OCI-LY7 (cell line): Measurements from ENCODE around the gene MAPK11. TPM values are rescaled to one million over a fixed set of nuclear protein-coding genes. Genes with fewer than 3 reads are reported as not detected.

ENCODE experiments used
- BruUV-seq: library from RNA; stranded (reverse); fragments of 400-500 nt; replicated peaks from 2 replicates; lab custom pipeline; 2021; lab: Mats Ljungman, UMichigan
- CTCF ChIA-PET: fragments of 300-600 bp; sonication (Branson Sonifier 250); formaldehyde crosslinking; loops from one replicate; lab custom pipeline; 2022; ENCODE audit warnings: antibody characterized with exemption; ENCODE audit not compliant: unreplicated experiment; lab: Charles Lee
- POLR2A ChIA-PET: fragments of 300-600 bp; sonication (Branson Sonifier 250); formaldehyde crosslinking; loops from one replicate; lab custom pipeline; 2022; ENCODE audit warnings: antibody characterized with exemption; lab: Charles Lee
- DNase-seq: peaks from one replicate; pipeline ENCODE4 v3.0.0-alpha.2; 2015; ENCODE audit warnings: low spot score
- H2AFZ ChIP-seq: fragments of 200-600 bp; sonication (generic), shearing (Covaris generic); 2 replicates; pipeline ENCODE4 v1.6.1; 2014; ENCODE audit warnings: mild to moderate bottlenecking, antibody characterized with exemption, low read length, moderate library complexity
- H3K27ac ChIP-seq: fragments of 200-600 bp; sonication (generic); 2 replicates; pipeline ENCODE4 v1.5.1; 2014; ENCODE audit warnings: mixed run types, low read depth, mild to moderate bottlenecking, moderate library complexity, low read length, inconsistent platforms; ENCODE audit not compliant: poor library complexity, severe bottlenecking
- H3K36me3 ChIP-seq: fragments of 200-600 bp; sonication (generic); 2 replicates; pipeline ENCODE4 v1.6.1; 2014; ENCODE audit warnings: mild to moderate bottlenecking, antibody characterized with exemption, low read length, moderate library complexity, mixed read lengths; ENCODE audit not compliant: insufficient read depth
- H3K4me1 ChIP-seq: fragments of 200-600 bp; sonication (generic); 2 replicates; pipeline ENCODE4 v1.5.1; 2014; ENCODE audit warnings: mild to moderate bottlenecking, low read length; ENCODE audit not compliant: insufficient read depth, poor library complexity, severe bottlenecking
- H3K4me2 ChIP-seq: fragments of 200-600 bp; sonication (generic); 2 replicates; pipeline ENCODE4 v1.6.1; 2014; ENCODE audit warnings: mild to moderate bottlenecking, low read length
- H3K4me3 ChIP-seq: fragments of 200-600 bp; sonication (generic); 2 replicates; pipeline ENCODE4 v1.5.1; 2014; ENCODE audit warnings: mild to moderate bottlenecking, low read depth, low read length; ENCODE audit not compliant: poor library complexity, severe bottlenecking
- H3K79me2 ChIP-seq: fragments of 200-600 bp; sonication (generic); 2 replicates; pipeline ENCODE4 v1.6.1; 2016; ENCODE audit warnings: low read depth, mild to moderate bottlenecking, low read length, moderate library complexity, mixed read lengths; ENCODE audit not compliant: insufficient read depth
- H3K9me2 ChIP-seq: fragments of 200-600 bp; sonication (generic); 2 replicates; pipeline ENCODE4 v1.6.1; 2016; ENCODE audit warnings: mild to moderate bottlenecking, low read length, mixed read lengths; ENCODE audit not compliant: insufficient read depth
- H3K9me3 ChIP-seq: fragments of 200-600 bp; sonication (generic); 2 replicates; pipeline ENCODE4 v1.6.1; 2014; ENCODE audit warnings: mild to moderate bottlenecking, mixed run types, low read length, mixed read lengths
- H4K20me1 ChIP-seq: fragments of 200-600 bp; sonication (generic); 2 replicates; pipeline ENCODE4 v1.6.1; 2014; ENCODE audit warnings: mild to moderate bottlenecking, antibody characterized with exemption, low read length, moderate library complexity, mixed read lengths; ENCODE audit not compliant: insufficient read depth
- CTCF ChIP-seq: fragments of 200-600 bp; sonication (generic); conservative IDR thresholded peaks from 2 replicates; pipeline ENCODE4 v1.5.1; 2014; ENCODE audit warnings: mild to moderate bottlenecking, antibody characterized with exemption, low read length, moderate library complexity, mixed read lengths
- EZH2phosphoT487 ChIP-seq: fragments of 200-600 bp; sonication (generic); IDR thresholded peaks from 2 replicates; pipeline ENCODE4 v1.6.1; 2018; ENCODE audit warnings: low read depth, borderline replicate concordance, mild to moderate bottlenecking, mixed run types, antibody characterized with exemption, low read length, moderate library complexity, mixed read lengths
- intact Hi-C: fragments of 100-400 bp; cut with micrococcal nuclease; formaldehyde crosslinking; loops from one replicate; pipeline ENCODE4 v1.10.0; 2022; ENCODE audit not compliant: unreplicated experiment
- total RNA-seq, 2 experiments: library from RNA; depleted of rRNA in 1 of 2; stranded (reverse); fragments of >200 nt in 1 of 2; shearing (Covaris generic) in 1 of 2; gene quantifications; 2 replicates each; pipeline ENCODE4 v1.2.3, GENCODE V29; 2014 to 2022

MAPK11 gene
- total RNA-seq, 2 experiments from 2014 or later: 12.0 to 19.7 TPM

DNA sequence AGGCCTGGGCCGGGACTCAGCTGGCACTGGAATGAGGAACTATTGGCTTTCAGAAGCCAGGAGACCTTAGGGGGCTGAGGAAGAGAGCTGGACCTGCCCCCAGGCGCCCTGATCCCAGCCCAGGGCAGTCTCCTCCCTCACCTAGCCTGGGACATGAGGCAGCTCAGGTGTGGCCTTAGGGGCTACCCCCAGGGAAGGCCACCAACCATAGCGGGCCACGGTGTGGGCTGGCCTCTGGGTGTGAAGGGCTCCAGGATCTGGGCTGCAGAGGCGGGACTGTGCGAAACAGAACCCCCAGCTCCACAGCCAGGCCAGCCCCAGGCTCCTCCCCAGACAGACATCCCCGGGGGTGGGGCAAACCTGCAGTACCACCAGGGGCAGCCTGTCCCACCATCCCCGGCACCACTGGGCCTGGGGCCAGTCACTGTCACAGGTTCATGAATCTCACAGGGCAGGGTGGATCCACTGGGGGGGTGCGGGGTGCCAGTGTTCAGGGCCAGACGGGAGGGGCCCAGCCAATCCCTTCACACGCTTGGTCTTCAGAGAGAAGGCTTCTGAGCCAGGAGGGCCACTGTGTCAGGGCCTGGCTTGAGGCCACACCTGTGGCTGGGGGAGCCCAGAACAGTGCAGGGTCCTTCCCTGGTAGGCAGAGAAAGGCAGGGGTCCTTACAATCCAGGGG is 33.8 kb upstream of the MAPK11 start:
- peak overlapping the region; percentile 27 for H3K27ac ChIP-seq
- no peaks in the 10 kb centered on the region for H3K36me3 ChIP-seq
- H4K20me1 ChIP-seq: no peaks in the 10 kb centered on the region
- DNase-seq: peak; percentile 38
- intact Hi-C loops: no loop called here
- TF ChIP-seq EZH2phosphoT487 (no peak), CTCF (peak; percentile 36; the same call in 1 of the 2 replicates)
- no peaks in the 10 kb centered on the region for H3K79me2 ChIP-seq
- ChIA-PET CTCF (interaction anchor here (0.6 to 1.8 kb wide), 4 partner anchors 11 to 204 kb away, joined by 3 to 5 read pairs (median 3); partner anchors contain the start of gene NCAPH2), POLR2A (interaction anchor here (2.0 kb wide), 1 partner anchor 11 kb away, joined by 10 read pairs; no protein-coding TSS in a partner anchor)
- no peak overlapping the region for H2AFZ ChIP-seq
- H3K4me1 ChIP-seq: peaks cover 95% of the 10 kb centered on the region
- H3K4me2 ChIP-seq: peak overlapping the region; percentile 55
- no peaks in the 10 kb centered on the region for H3K9me3 ChIP-seq
- H3K4me3 ChIP-seq: no peak overlapping the region
- H3K9me2 ChIP-seq: no peaks in the 10 kb centered on the region
- BruUV-seq: no TSS peak

GRCh38 chr22:50303515-50303847 is 33.3 kb upstream of the MAPK11 start:
- H3K4me2 ChIP-seq: peak overlapping the region; percentile 55
- no TSS peak for BruUV-seq
- CTCF ChIA-PET: interaction anchor here (0.6 to 1.8 kb wide), 3 partner anchors 12 to 205 kb away, joined by 3 to 5 read pairs (median 3); partner anchors contain the start of gene NCAPH2

More at GRCh38 chr22:50303515-50303847, 33.3 kb upstream of the MAPK11 start:
- Histone ChIP-seq H3K36me3 (no peaks in the 10 kb centered on the region), H3K9me2 (no peaks in the 10 kb centered on the region), H3K4me3 (no peak overlapping the region), H3K9me3 (no peaks in the 10 kb centered on the region), H3K4me1 (peaks cover 90% of the 10 kb centered on the region), H4K20me1 (no peaks in the 10 kb centered on the region), H3K79me2 (no peaks in the 10 kb centered on the region), H3K27ac (no peak overlapping the region), H2AFZ (no peak overlapping the region)
- intact Hi-C loops: no loop called here
- POLR2A ChIA-PET: interaction anchor here (2.0 kb wide), 1 partner anchor 11 kb away, joined by 10 read pairs; no protein-coding TSS in a partner anchor
- TF ChIP-seq CTCF (no peak), EZH2phosphoT487 (no peak)
- no peak for DNase-seq
